NT2/D1 (cell line): ENCODE data around the gene SRSF1.

ENCODE experiments used
- DNase-seq: peaks from one replicate; pipeline ENCODE4 v3.0.0-alpha.2; 2011; ENCODE audit warnings: low read depth, low spot score
- H3K27me3 ChIP-seq: 2 replicates; pipeline ENCODE4 v1.6.0; 2011; ENCODE audit warnings: mild to moderate bottlenecking; ENCODE audit not compliant: insufficient read length, insufficient read depth
- H3K36me3 ChIP-seq: 2 replicates; pipeline ENCODE4 v1.6.1; 2011; ENCODE audit warnings: mild to moderate bottlenecking, low read length, mixed read lengths; ENCODE audit not compliant: insufficient read depth, insufficient read length
- H3K4me1 ChIP-seq: 2 replicates; pipeline ENCODE4 v1.5.1; 2011; ENCODE audit not compliant: insufficient read depth, insufficient read length
- H3K4me3 ChIP-seq: 2 replicates; pipeline ENCODE4 v1.5.1; 2011; ENCODE audit warnings: low read depth; ENCODE audit not compliant: insufficient read length
- H3K9ac ChIP-seq: 2 replicates; pipeline ENCODE4 v1.6.0; 2011; ENCODE audit warnings: low read depth; ENCODE audit not compliant: insufficient read length
- H3K9me3 ChIP-seq: 2 replicates; pipeline ENCODE4 v1.5.1; 2011; ENCODE audit warnings: mild to moderate bottlenecking, low read length; ENCODE audit not compliant: insufficient read depth
- SUZ12 ChIP-seq: IDR thresholded peaks from 2 replicates; pipeline ENCODE4 v1.6.1; 2011; ENCODE audit not compliant: insufficient read length, insufficient read depth; ENCODE audit errors: extremely low read depth
- YY1 ChIP-seq: IDR thresholded peaks from 2 replicates; pipeline ENCODE4 v1.6.1; 2011; ENCODE audit not compliant: insufficient read length, insufficient read depth
- ZNF274 ChIP-seq: IDR thresholded peaks from 2 replicates; pipeline ENCODE4 v1.6.1; 2011; ENCODE audit warnings: mild to moderate bottlenecking, low read depth, low read length

Gene SRSF1

DNA sequence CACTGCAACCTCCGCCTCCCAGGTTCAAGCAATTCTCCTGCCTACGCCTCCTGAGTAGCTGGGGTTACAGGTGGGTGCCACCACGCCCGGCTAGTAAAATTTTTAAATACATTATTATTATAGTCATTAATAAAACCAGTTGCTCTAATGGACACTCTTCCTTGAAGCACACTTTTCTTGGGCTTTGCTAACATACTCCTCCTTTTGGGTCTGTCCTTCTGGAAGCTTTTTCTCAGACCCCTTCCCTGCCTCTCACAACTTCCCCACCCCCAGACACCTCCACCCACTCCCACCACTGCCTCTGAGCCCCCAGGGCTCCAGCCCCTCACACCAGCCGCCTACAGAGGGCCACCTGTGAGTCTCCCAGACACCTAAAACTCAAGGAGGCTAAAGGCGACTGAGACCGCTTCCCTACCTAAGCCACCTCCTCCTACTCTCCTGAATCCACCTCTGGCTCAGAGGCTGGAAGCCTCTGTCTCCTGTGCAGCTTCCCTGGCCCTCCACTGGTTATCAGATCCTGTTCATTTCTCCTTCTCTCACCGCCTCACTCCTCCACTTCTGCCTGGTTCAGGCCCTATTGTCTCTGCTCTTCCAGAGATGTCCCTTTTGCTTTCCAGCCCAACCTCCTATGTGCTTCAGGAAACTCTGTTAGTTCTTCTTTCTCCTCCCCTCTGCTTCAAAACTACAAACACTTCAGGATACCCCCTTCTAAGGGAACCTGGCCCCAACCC is 49.8 kb downstream of the SRSF1 start:
- no peaks in the 10 kb centered on the region for H3K9me3 ChIP-seq
- H3K27me3 ChIP-seq: peaks cover 27% of the 10 kb centered on the region
- H3K4me3 ChIP-seq: no peak overlapping the region
- peaks cover 15% of the 10 kb centered on the region for H3K4me1 ChIP-seq
- H3K36me3 ChIP-seq: peaks cover 11% of the 10 kb centered on the region
- no peak for DNase-seq
- TF ChIP-seq ZNF274: no peak
- TF ChIP-seq YY1: no peak
- TF ChIP-seq SUZ12: no peak
- H3K9ac ChIP-seq: no peak overlapping the region

DNA sequence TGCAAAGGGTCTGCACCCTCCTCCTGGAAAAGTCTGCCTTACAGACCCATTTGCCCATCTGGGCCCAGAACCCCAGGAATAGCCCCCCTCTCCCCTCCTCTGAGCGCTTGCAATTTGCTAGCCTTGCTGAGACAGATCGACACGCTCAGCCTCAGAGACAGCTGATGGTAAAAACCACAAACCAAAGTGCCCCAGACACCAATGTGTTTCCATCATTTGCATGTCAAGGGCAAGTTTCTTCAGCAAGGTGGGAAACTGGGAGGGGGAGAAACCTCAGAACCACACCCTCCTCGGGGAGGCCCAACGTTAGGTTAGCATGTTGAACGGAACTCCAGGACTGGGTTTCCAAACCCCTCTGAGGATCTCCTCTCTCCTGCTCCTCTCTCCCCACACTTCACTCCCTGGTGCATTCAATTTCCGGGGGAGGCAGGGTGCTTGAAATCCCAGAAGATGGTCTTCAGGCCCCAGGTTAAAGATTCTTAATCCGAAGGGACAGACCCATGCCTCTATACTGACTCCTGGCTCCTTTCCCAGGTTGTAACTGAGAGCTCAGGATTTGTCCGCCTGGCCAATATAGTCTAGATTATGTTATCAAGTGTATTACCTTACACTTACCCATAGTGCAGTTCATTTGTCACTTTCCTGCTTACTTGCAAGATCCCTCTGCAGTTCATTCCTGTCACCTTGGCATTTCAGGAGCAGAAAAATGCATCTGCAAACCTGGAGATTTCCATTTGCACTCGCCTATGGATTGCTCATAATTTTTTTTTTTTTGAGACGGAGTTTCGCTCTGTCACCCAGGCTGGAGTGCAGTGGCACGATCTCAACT is 50.5 kb downstream of the SRSF1 start:
- TF ChIP-seq ZNF274 (no peak), YY1 (no peak), SUZ12 (no peak)
- Histone ChIP-seq H3K4me3 (no peak overlapping the region), H3K36me3 (peaks cover 11% of the 10 kb centered on the region), H3K27me3 (peaks cover 24% of the 10 kb centered on the region), H3K9ac (no peak overlapping the region), H3K4me1 (peaks cover 17% of the 10 kb centered on the region), H3K9me3 (no peaks in the 10 kb centered on the region)
- peak; percentile 30 for DNase-seq

DNA sequence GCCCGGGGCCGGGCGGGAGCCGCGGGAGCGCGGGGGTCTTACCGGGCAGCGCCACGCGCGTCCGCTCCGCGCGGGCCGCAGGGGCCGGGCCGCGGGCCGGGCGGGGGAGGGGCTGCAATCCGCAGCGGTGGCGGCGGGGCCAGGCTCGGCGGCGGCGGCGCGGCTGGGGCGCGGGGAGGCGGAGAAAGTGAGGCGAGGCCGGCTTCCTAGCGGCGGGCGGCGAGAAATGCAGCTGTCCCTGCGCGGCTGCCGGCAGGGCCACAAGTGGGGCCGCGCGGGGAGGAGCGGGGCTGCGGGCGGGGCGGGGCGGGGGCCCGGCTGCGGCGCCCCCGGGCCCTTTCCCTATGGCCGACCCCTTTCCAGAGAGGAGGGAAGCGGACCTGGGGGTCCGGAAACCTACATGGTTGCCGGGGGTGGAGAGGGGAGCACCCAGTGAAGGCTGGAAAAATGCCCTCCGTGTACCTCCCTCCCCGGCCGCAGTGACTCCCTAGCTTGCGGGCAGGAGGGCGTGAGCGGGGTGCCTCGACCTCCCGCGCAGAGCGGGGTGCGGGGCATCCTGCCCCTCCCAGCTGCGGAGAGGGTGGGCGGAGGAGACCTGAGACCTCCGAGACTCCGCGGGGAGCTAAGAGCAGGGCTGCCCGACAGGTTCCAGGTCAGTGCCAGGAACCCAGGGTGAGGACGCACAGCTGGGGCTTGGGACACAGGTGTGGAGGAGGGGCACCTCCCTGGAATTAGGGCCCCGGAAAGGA is 51.7 kb downstream of the SRSF1 start, which contains the start of gene CUEDC1:
Gene CUEDC1, minus strand, starts transcription at position 230 of the 749 bp plus-strand sequence. CDS start 69,848 bp downstream, outside the sequence.
- no peaks in the 10 kb centered on the region for H3K9me3 ChIP-seq
- TF ChIP-seq ZNF274: no peak
- TF ChIP-seq SUZ12: no peak
- TF ChIP-seq YY1: no peak
- H3K9ac ChIP-seq: peak within 1 kb of the TSS; percentile 89
- peaks cover 17% of the 10 kb centered on the region for H3K4me1 ChIP-seq
- no peak for DNase-seq
- peak within 1 kb of the TSS; percentile 67 for H3K4me3 ChIP-seq
- peaks cover 19% of the 10 kb centered on the region for H3K27me3 ChIP-seq
- peaks cover 11% of the 10 kb centered on the region for H3K36me3 ChIP-seq

- TF ChIP-seq SUZ12: no peak
- TF ChIP-seq ZNF274: no peak
- TF ChIP-seq YY1: no peak
- H3K36me3 ChIP-seq: peaks cover 11% of the 10 kb centered on the region
- DNase-seq: peak; percentile 15
- H3K9ac ChIP-seq: peak overlapping the region; percentile 77
- H3K4me1 ChIP-seq: peaks cover 17% of the 10 kb centered on the region
- H3K4me3 ChIP-seq: peak overlapping the region; percentile 67
- H3K27me3 ChIP-seq: peaks cover 14% of the 10 kb centered on the region
- H3K9me3 ChIP-seq: no peaks in the 10 kb centered on the region
These were observed 52.5 kb downstream of the SRSF1 start for GRCh38 chr17:57954397-57955182.

GRCh38 chr17:57953705-57954396 is 53.2 kb downstream of the SRSF1 start:
- peak overlapping the region; percentile 77 for H3K9ac ChIP-seq
- H3K4me1 ChIP-seq: peaks cover 17% of the 10 kb centered on the region
- peaks cover 11% of the 10 kb centered on the region for H3K36me3 ChIP-seq
- no peak for DNase-seq
- peaks cover 14% of the 10 kb centered on the region for H3K27me3 ChIP-seq
- no peaks in the 10 kb centered on the region for H3K9me3 ChIP-seq
- no peak for TF ChIP-seq SUZ12
- no peak for TF ChIP-seq YY1
- TF ChIP-seq ZNF274: no peak
- peak overlapping the region; percentile 67 for H3K4me3 ChIP-seq
